CD4-positive, CD25-positive, alpha-beta regulatory T cell (primary cell): ENCODE data around the gene SYNGR2. TPM values are rescaled to one million over a fixed set of nuclear protein-coding genes. Genes with fewer than 3 reads are reported as not detected.

Experiments used
- ATAC-seq, 2 donors: fragments of 150-1000 bp; cut with Tn5 transposase; one replicate each; pipeline ENCODE4 v1.10.0; 2021; ENCODE audit warnings: low read depth in 2 of 2, moderate number of reproducible peaks in 2 of 2, moderate library complexity in 1 of 2
- DNase-seq, 3 donors: peaks; one replicate each; pipeline versions ENCODE4 v3.0.0 to v3.0.0-alpha.2; 2012 to 2022; ENCODE audit warnings: mixed read lengths in 1 of 3
- H3K27ac ChIP-seq: one replicate; pipeline ENCODE4 v1.7.0; 2013; ENCODE audit warnings: mild to moderate bottlenecking, low read length; ENCODE audit not compliant: insufficient read depth, poor library complexity, severe bottlenecking
- H3K27me3 ChIP-seq: one replicate; pipeline ENCODE4 v1.7.0; 2013; ENCODE audit warnings: low read length; ENCODE audit not compliant: control insufficient read depth, insufficient read depth
- H3K36me3 ChIP-seq: one replicate; pipeline ENCODE4 v1.7.0; 2013; ENCODE audit warnings: mild to moderate bottlenecking, low read length, moderate library complexity; ENCODE audit not compliant: control insufficient read depth, insufficient read depth
- H3K4me1 ChIP-seq: 2 replicates; pipeline ENCODE4 v1.7.0; 2013; ENCODE audit warnings: mild to moderate bottlenecking, low read length; ENCODE audit not compliant: insufficient read depth, control insufficient read depth, poor library complexity, severe bottlenecking
- H3K4me3 ChIP-seq: one replicate; pipeline ENCODE4 v1.7.0; 2013; ENCODE audit warnings: low read depth, mild to moderate bottlenecking, low read length, moderate library complexity
- H3K9me3 ChIP-seq, 2 experiments: 1 replicate in 1 of 2; 2 replicates in 1 of 2; pipeline ENCODE4 v1.7.0; 2013; ENCODE audit warnings: low read length in 2 of 2, mild to moderate bottlenecking in 1 of 2, moderate library complexity in 1 of 2; ENCODE audit not compliant: control insufficient read depth in 2 of 2
- H3K27ac Mint-ChIP-seq, 3 donors: one replicate each; pipeline ENCODE4 v1.8.0; 2020 to 2022; ENCODE audit warnings: mild to moderate bottlenecking in 3 of 3, mixed read lengths in 3 of 3, moderate library complexity in 2 of 3
- H3K27me3 Mint-ChIP-seq: one replicate; pipeline ENCODE4 v1.8.0; 2022; ENCODE audit warnings: mild to moderate bottlenecking, mixed read lengths
- H3K36me3 Mint-ChIP-seq: one replicate; pipeline ENCODE4 v1.8.0; 2020; ENCODE audit warnings: mixed read lengths
- H3K4me1 Mint-ChIP-seq, 4 donors: one replicate each; pipeline ENCODE4 v1.8.0; 2020 to 2022; ENCODE audit warnings: mixed read lengths in 4 of 4, mild to moderate bottlenecking in 1 of 4
- H3K4me3 Mint-ChIP-seq, 4 donors: one replicate each; pipeline ENCODE4 v1.8.0; 2020 to 2022; ENCODE audit warnings: mild to moderate bottlenecking in 4 of 4, mixed read lengths in 4 of 4, moderate library complexity in 3 of 4
- H3K9me3 Mint-ChIP-seq, 7 donors: one replicate each; pipeline ENCODE4 v1.8.0; 2020 to 2022; ENCODE audit warnings: mixed read lengths in 7 of 7, mild to moderate bottlenecking in 3 of 7, moderate library complexity in 2 of 7
- polyA plus RNA-seq, 4 donors: library from polyadenylated mRNA; unstranded; fragments of 300-500 nt; fragmentation: Illumina TruSeq; gene quantifications; one replicate each; pipeline ENCODE4 v1.2.3, GENCODE V29; 2021
- total RNA-seq: library from RNA; stranded (reverse); gene quantifications from one replicate; pipeline ENCODE4 v1.2.3, GENCODE V29; 2022

The SYNGR2 gene
- total and polyA plus RNA-seq, 5 donors from 2014 or later: 58.5 to 180 (median 166) TPM

DNA sequence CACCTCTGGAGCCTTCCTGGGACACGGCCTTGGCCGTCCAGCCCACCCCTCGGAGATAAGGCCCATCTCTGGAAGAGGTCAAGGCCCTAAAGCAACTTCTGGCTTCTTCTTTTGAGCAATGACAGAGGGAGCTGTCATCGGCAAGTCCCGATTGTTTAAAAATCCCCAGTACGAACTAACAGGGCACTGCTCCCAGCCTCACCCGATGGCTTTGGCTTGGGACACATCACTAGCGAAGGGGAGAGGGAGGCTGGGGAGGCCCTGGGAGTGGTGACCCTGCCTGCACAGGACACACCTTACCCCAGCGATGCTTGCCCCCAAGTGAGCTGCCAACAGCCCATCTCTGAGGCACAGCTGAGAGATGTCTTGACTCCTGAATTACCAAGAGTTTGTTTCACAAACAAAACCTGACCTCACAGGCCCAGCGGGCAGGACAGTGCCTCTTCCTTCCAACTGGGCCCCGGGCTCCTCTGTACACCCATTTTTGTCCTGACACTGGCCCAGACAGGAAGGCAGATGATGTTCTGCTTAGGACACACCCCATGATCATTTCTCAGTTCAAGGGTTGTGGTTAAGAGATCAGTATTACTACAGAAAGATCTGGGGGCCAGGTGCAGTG lies 4.8 kb downstream of the SYNGR2 start:
- Histone ChIP-seq H3K27me3 (no peaks in the 10 kb centered on the region), H3K27ac (peak overlapping the region; percentile 66), H3K4me1 (peaks cover 59% of the 10 kb centered on the region), H3K4me3 (no peak overlapping the region), H3K9me3 (no peaks in the 10 kb centered on the region), H3K36me3 (peaks cover 3% of the 10 kb centered on the region)
- peaks cover 15% of the 10 kb centered on the region for H3K36me3 Mint-ChIP-seq
- peaks cover 6 to 67% (median 32%) of the 10 kb centered on the region in 4 donors for H3K4me1 Mint-ChIP-seq
- H3K27me3 Mint-ChIP-seq: no peaks in the 10 kb centered on the region
- peak overlapping the region; percentile 87 to 96 (median 93) for H3K27ac Mint-ChIP-seq
- DNase-seq (peak in 2 of 3 donors; percentile 49 to 86), ATAC-seq (peak; percentile 48 to 62)
- H3K9me3 Mint-ChIP-seq: peaks cover 0 to 2% (median 0%) of the 10 kb centered on the region in 7 donors
- peak overlapping the region; percentile 1 to 79 (median 70) for H3K4me3 Mint-ChIP-seq

GRCh38 chr17:78174346-78174869 lies 6.0 kb downstream of the SYNGR2 start:
- ATAC-seq (no peak), DNase-seq (no peak)
- H3K4me3 Mint-ChIP-seq: no peak overlapping the region
- Histone ChIP-seq H3K4me3 (no peak overlapping the region), H3K27me3 (no peaks in the 10 kb centered on the region), H3K4me1 (peaks cover 53% of the 10 kb centered on the region), H3K9me3 (no peaks in the 10 kb centered on the region), H3K27ac (peak overlapping the region; percentile 23), H3K36me3 (peaks cover 3% of the 10 kb centered on the region)
- H3K9me3 Mint-ChIP-seq: peaks cover 0 to 2% (median 0%) of the 10 kb centered on the region in 7 donors
- H3K4me1 Mint-ChIP-seq: peaks cover 6 to 65% (median 32%) of the 10 kb centered on the region in 4 donors
- H3K27ac Mint-ChIP-seq: peak overlapping the region in 1 of 3 donors; percentile 96
- peaks cover 15% of the 10 kb centered on the region for H3K36me3 Mint-ChIP-seq
- no peaks in the 10 kb centered on the region for H3K27me3 Mint-ChIP-seq

GRCh38 chr17:78174870-78175642 lies 6.7 kb downstream of the SYNGR2 start:
- Histone ChIP-seq H3K27ac (no peak overlapping the region), H3K27me3 (no peaks in the 10 kb centered on the region), H3K9me3 (no peaks in the 10 kb centered on the region), H3K36me3 (peaks cover 3% of the 10 kb centered on the region), H3K4me1 (peaks cover 46% of the 10 kb centered on the region), H3K4me3 (no peak overlapping the region)
- no peak overlapping the region for H3K4me3 Mint-ChIP-seq
- peaks cover 6 to 59% (median 31%) of the 10 kb centered on the region in 4 donors for H3K4me1 Mint-ChIP-seq
- ATAC-seq (no peak), DNase-seq (no peak)
- peaks cover 0 to 2% (median 0%) of the 10 kb centered on the region in 7 donors for H3K9me3 Mint-ChIP-seq
- H3K36me3 Mint-ChIP-seq: peaks cover 15% of the 10 kb centered on the region
- H3K27me3 Mint-ChIP-seq: no peaks in the 10 kb centered on the region
- H3K27ac Mint-ChIP-seq: no peak overlapping the region

DNA sequence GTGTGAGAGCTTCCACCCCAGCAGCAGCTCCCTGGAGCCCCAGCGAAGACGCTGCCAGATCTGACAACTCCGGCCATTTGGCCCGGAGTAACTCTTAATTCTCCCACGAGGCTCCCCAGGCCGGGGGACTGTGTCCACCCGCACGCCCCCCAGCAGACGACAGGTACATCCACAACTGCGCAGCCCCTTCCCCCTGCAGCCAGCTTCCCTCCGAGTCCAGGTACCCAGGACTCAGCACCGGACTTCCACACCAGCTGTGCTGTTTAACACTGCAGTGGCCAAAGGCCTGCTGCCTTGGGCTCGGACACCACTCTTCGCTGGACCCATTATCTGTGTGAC lies 7.2 kb downstream of the SYNGR2 start:
- no peak overlapping the region for H3K4me3 Mint-ChIP-seq
- no peak overlapping the region for H3K27ac Mint-ChIP-seq
- H3K27me3 Mint-ChIP-seq: no peaks in the 10 kb centered on the region

DNA sequence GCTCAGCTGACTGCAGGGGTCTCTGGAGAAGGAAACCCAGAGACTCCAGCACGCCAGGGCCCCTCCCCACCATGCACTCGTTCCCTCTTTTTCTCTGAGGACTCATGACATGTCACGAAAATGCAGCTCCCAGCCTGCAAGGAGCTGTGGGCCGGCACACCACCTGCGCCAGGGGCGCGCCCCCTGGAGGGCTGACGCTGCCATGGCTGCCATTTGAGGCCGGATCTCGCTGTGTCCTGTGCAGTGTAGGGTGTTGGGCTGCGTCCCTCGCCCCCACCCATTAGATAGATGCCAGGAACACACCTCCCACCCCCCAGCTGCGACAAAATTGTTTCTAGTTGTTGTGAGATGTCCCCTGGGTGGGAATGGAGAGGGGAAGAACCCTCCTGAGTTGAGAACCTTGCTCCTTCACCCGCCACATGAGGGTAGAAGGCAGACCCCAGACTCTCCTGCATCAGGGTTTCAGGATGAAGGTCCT lies 8.2 kb downstream of the SYNGR2 start:
- H3K4me3 Mint-ChIP-seq: peak overlapping the region in 1 of 4 donors; percentile 18

More for the DNA sequence above, 7.2 kb downstream of the SYNGR2 start:
- H3K36me3 Mint-ChIP-seq: peaks cover 15% of the 10 kb centered on the region
- Histone ChIP-seq H3K36me3 (peaks cover 3% of the 10 kb centered on the region), H3K4me3 (no peak overlapping the region), H3K27ac (no peak overlapping the region), H3K27me3 (no peaks in the 10 kb centered on the region), H3K9me3 (no peaks in the 10 kb centered on the region), H3K4me1 (peaks cover 43% of the 10 kb centered on the region)
- peaks cover 11 to 59% (median 36%) of the 10 kb centered on the region in 4 donors for H3K4me1 Mint-ChIP-seq
- H3K9me3 Mint-ChIP-seq: peaks cover 0 to 2% (median 0%) of the 10 kb centered on the region in 7 donors
- DNase-seq: no peak
- no peak for ATAC-seq

DNA sequence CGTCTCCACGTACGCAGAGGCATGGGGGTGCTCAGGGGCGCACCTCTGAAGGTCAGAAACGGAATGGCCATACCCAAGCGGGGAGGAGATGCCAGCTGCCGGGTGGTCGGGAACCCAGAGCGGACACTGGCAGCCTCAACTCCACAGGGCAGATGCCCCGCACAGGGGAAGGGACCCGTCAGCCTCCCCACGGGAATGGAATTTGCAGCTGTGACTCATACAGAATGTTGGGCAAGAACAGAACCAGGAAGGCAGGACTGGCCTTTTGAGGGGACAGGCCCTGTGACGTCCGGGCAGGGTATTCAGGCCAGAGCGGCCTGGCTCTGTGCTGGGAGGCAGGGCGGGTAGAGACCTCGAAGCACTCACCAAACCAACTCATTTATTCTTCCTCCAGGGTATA lies 11.0 kb downstream of the SYNGR2 start:
- DNase-seq: no peak
- H3K36me3 ChIP-seq: no peaks in the 10 kb centered on the region
- Mint-ChIP-seq H3K36me3 (no peaks in the 10 kb centered on the region), H3K4me3 (no peak overlapping the region), H3K4me1 (peaks cover 5 to 27% (median 13%) of the 10 kb centered on the region in 4 donors), H3K27ac (no peak overlapping the region), H3K27me3 (no peaks in the 10 kb centered on the region), H3K9me3 (no peaks in the 10 kb centered on the region)
- H3K27me3 ChIP-seq: no peaks in the 10 kb centered on the region
- ATAC-seq: no peak
- no peak overlapping the region for H3K27ac ChIP-seq
- no peaks in the 10 kb centered on the region for H3K9me3 ChIP-seq
- H3K4me1 ChIP-seq: peaks cover 13% of the 10 kb centered on the region
- no peak overlapping the region for H3K4me3 ChIP-seq

More for the DNA sequence above, 8.2 kb downstream of the SYNGR2 start:
- Mint-ChIP-seq H3K36me3 (peaks cover 12% of the 10 kb centered on the region), H3K27ac (no peak overlapping the region), H3K27me3 (no peaks in the 10 kb centered on the region), H3K4me1 (peaks cover 11 to 52% (median 36%) of the 10 kb centered on the region in 4 donors), H3K9me3 (peaks cover 0 to 2% (median 0%) of the 10 kb centered on the region in 7 donors)
- DNase-seq (peak; percentile 65 to 82 (median 75)), ATAC-seq (peak; percentile 75 to 77)
- peaks cover 40% of the 10 kb centered on the region for H3K4me1 ChIP-seq
- no peaks in the 10 kb centered on the region for H3K27me3 ChIP-seq
- H3K36me3 ChIP-seq: peaks cover 3% of the 10 kb centered on the region
- H3K27ac ChIP-seq: no peak overlapping the region
- no peaks in the 10 kb centered on the region for H3K9me3 ChIP-seq
- H3K4me3 ChIP-seq: no peak overlapping the region

DNA sequence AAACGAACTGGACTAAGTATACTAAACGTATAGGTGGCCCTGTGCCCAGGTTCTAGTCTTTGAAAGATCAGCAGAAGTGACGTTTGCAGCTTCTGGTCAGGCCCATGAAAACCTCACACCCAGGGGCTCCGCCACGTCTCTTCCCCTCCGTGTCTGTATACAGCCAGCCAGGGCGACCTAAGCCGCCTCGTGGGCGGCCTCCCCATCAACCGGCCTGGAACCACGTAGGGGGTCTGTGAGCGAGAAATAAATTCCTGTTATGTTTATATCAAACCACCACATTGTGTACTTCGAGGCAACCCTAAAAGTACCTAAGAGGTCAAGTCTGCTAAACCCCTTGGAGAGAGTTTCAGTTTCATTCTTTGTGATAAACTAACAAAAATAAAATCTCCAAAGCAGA lies 11.7 kb downstream of the SYNGR2 start:
- Mint-ChIP-seq H3K27ac (peak overlapping the region in 1 of 3 donors; percentile 44), H3K9me3 (no peaks in the 10 kb centered on the region), H3K36me3 (no peaks in the 10 kb centered on the region), H3K27me3 (no peaks in the 10 kb centered on the region), H3K4me1 (peaks cover 5 to 27% (median 13%) of the 10 kb centered on the region in 4 donors), H3K4me3 (peak overlapping the region in 2 of 4 donors; percentile 39 to 76)
- peak overlapping the region; percentile 33 for H3K4me3 ChIP-seq
- H3K36me3 ChIP-seq: no peaks in the 10 kb centered on the region
- peaks cover 12% of the 10 kb centered on the region for H3K4me1 ChIP-seq
- DNase-seq (no peak), ATAC-seq (peak in 1 of 2 donors; percentile 10)
- no peaks in the 10 kb centered on the region for H3K9me3 ChIP-seq
- H3K27me3 ChIP-seq: no peaks in the 10 kb centered on the region
- no peak overlapping the region for H3K27ac ChIP-seq
